GM12891 (cell line): Measurements from ENCODE around the gene OR7D4. TPM values are rescaled to one million over a fixed set of nuclear protein-coding genes. Genes with fewer than 3 reads are reported as not detected.
A peak's percentile ranks its signal among the peaks of the same experiment; 100 is the strongest.
"Not testable (repeated sequence)": the region's sequence is repeated elsewhere in the genome, so short reads cannot be mapped to it uniquely, and the experiment has no call there.

Experiments
- DNase-seq: peaks from one replicate; pipeline ENCODE4 v3.0.0; 2011; ENCODE audit warnings: low spot score; ENCODE audit not compliant: insufficient read length
- FAIRE-seq: peaks from 2 replicates; lab custom pipeline; 2011; peaks lifted over from hg19 to GRCh38; lab: Jason Lieb, UNC
- PAX5 ChIP-seq: IDR thresholded peaks from 2 replicates; pipeline ENCODE4 v1.6.1; 2011; ENCODE audit warnings: low read length, moderate library complexity, mild to moderate bottlenecking; ENCODE audit not compliant: insufficient read depth, severe bottlenecking
- POLR2A ChIP-seq: IDR thresholded peaks from 2 replicates; pipeline ENCODE4 v1.6.1; 2011; ENCODE audit warnings: low read depth, low read length, control low read depth
- POLR2AphosphoS5 ChIP-seq: IDR thresholded peaks from 2 replicates; pipeline ENCODE4 v1.6.1; 2011; ENCODE audit warnings: low read depth, low read length, control low read depth
- POU2F2 ChIP-seq: IDR thresholded peaks from 2 replicates; pipeline ENCODE4 v1.6.1; 2011; ENCODE audit warnings: low read depth, mild to moderate bottlenecking, control low read depth, low read length, moderate library complexity
- SPI1 ChIP-seq: IDR thresholded peaks from 2 replicates; pipeline ENCODE4 v1.6.1; 2011; ENCODE audit warnings: low read depth, low read length, control low read depth
- TAF1 ChIP-seq: IDR thresholded peaks from 2 replicates; pipeline ENCODE4 v1.6.1; 2011; ENCODE audit warnings: low read depth, low read length, control low read depth
- polyA plus RNA-seq: library from polyadenylated mRNA; unstranded; fragments of >200 nt; gene quantifications from one replicate; pipeline ENCODE4 v1.2.1, GENCODE V29; 2012; ENCODE audit warnings: low read depth, missing spikeins, inconsistent platforms; ENCODE audit not compliant: missing spikeins

Gene OR7D4
- not detected for polyA plus RNA-seq

GRCh38 chr19:9219489-9219888 lies at the start of gene OR7D4:
Gene OR7D4 (minus strand): TSS chr19:9219589. CDS start chr19:9214837, 4,752 bp downstream.
- TF ChIP-seq TAF1 (no peak), POU2F2 (no peak), POLR2AphosphoS5 (no peak), PAX5 (no peak), SPI1 (no peak)
- FAIRE-seq = no peak

GRCh38 chr19:9251236-9251635 lies 31.8 kb upstream of the OR7D4 start:
- TF ChIP-seq SPI1 = no peak
- TF ChIP-seq POLR2A = no peak
- TF ChIP-seq POU2F2 = no peak
- no peak for TF ChIP-seq PAX5
- no peak for TF ChIP-seq TAF1
- no peak for TF ChIP-seq POLR2AphosphoS5
- FAIRE-seq (no peak), DNase-seq (no peak)

More at GRCh38 chr19:9219489-9219888, at the start of gene OR7D4:
- no peak for DNase-seq

DNA sequence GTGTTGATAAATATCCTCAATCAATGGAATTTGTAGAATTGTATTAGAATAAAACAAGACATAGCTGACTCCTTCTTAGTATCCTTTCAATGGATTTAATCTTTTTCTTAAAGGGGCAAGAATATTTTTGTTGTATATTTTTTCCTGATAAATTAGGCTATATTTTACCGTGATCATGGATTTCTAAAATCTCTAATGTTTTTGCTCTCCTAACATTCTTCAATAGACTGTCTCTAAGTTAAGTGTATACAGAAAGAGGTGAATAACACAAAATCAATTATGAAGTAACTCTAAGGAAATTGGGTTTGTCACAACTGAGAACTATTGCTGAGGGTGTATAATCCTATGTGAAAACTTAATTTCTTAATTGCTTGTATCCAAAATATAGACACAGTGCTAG lies 31.2 kb upstream of the OR7D4 start, which contains the start of gene OR7E24:
Gene OR7E24 (plus strand): TSS at position 301 of the 400 bp plus-strand sequence. CDS start 114 bp downstream, outside the sequence.
- FAIRE-seq (no peak), DNase-seq (no peak)
- TF ChIP-seq POU2F2 (no peak), TAF1 (no peak), SPI1 (no peak), PAX5 (no peak), POLR2A (no peak), POLR2AphosphoS5 (no peak)

GRCh38 chr19:9205501-9206113 lies 13.8 kb downstream of the OR7D4 start:
- DNase-seq = peak; percentile 25
- no peak for TF ChIP-seq TAF1
- TF ChIP-seq PAX5 = no peak
- no peak for TF ChIP-seq POU2F2
- peak; percentile 90 for FAIRE-seq

GRCh38 chr19:9198044-9198443 lies 21.3 kb downstream of the OR7D4 start:
- DNase-seq, FAIRE-seq: not testable (repeated sequence)

GRCh38 chr19:9189535-9189934 lies 29.9 kb downstream of the OR7D4 start:
- TF ChIP-seq POLR2AphosphoS5 = no peak
- FAIRE-seq = no peak
- no peak for DNase-seq

- DNase-seq (no peak), FAIRE-seq (no peak)
- TF ChIP-seq TAF1 = no peak
These were observed 32.2 kb downstream of the OR7D4 start for GRCh38 chr19:9187191-9187590.

GRCh38 chr19:9183000-9183399 lies 36.4 kb downstream of the OR7D4 start:
- FAIRE-seq = no peak
- no peak for TF ChIP-seq POLR2A
- TF ChIP-seq POLR2AphosphoS5 = no peak
- no peak for TF ChIP-seq PAX5
- TF ChIP-seq POU2F2 = no peak
- no peak for TF ChIP-seq TAF1
- no peak for TF ChIP-seq SPI1

GRCh38 chr19:9178901-9179300 lies 40.5 kb downstream of the OR7D4 start, which contains the start of gene OR7D2:
Gene OR7D2 (plus strand): TSS chr19:9178979. CDS start chr19:9185782, 6,803 bp downstream.
- FAIRE-seq (no peak), DNase-seq (no peak)
- no peak for TF ChIP-seq TAF1
- TF ChIP-seq PAX5 = no peak
- TF ChIP-seq POLR2A = no peak
- TF ChIP-seq SPI1 = no peak
- TF ChIP-seq POLR2AphosphoS5 = no peak
- TF ChIP-seq POU2F2 = no peak

More at GRCh38 chr19:9183000-9183399, 36.4 kb downstream of the OR7D4 start:
- DNase-seq = no peak

DNA sequence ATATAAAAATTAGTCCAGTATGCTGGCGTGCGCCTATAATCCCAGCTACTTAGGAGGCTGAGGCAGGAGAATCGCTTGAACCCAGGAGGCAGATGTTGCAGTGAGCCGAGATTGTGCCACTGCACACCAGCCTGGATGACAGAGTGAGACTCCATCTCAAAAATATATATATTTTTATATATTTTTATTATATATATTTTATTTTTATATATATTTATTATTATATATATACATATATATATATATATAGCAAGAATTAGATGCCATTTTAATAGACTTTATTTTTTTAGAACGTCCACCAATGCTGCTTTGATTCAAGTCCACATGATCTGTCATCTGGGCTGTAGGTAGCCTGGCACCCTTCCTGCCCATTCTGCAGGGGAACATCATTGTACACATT lies 44.1 kb downstream of the OR7D4 start:
- no peak for FAIRE-seq
- no peak for DNase-seq
- no peak for TF ChIP-seq PAX5
- no peak for TF ChIP-seq POLR2AphosphoS5
- no peak for TF ChIP-seq POU2F2
- TF ChIP-seq SPI1 = no peak
- TF ChIP-seq TAF1 = no peak
- TF ChIP-seq POLR2A = no peak

DNA sequence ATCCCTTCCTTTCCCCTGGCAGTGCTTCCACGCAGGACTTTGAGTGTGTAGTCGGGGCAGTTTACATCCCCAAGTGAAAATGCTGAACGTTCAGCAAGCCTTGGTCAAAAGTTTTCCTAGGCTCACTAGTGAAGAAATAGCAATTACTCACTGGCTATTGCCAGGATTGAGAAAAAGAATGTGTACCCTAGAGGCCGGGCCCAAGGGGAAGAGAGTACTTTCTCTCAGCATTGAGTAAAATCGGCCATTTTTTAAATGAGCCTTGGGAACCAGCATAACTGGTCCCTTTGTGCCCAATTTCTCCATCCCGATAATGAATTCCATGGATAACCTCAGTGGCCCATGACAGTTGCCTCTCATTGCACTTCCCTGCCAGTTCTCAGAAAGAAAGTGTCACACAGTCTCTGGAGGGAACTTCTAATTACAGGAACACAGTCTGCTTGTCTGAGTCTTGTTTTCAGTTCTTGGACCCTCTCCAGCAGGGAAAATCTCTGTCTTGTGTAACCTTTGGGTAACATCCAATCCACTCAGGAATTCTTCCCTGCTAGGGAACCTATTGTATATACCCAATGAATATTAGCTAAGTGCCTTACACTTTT lies 47.9 kb downstream of the OR7D4 start:
- FAIRE-seq = no peak
- TF ChIP-seq POLR2A = no peak
- no peak for TF ChIP-seq SPI1
- TF ChIP-seq TAF1 = no peak
- no peak for TF ChIP-seq PAX5
- no peak for TF ChIP-seq POLR2AphosphoS5
- no peak for TF ChIP-seq POU2F2
- DNase-seq = no peak

DNA sequence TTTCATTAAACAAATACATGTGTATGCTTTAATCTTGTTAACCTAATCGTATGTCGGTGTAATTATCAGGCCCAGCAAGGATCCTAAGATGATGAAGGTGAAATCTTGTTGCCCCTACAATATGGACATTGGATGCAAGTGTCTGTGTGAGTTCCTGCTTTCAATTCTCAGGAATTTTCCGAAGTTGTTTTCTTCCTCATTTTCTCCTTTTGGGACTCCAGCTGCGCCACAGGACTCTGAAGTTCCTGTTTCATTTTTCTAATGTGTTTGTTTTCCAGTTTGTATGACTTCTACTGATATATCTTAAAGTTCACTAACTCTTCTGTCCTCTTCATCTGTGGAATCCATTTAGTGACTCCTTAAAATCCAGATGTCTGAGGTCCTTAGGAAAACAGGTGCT lies 52.5 kb downstream of the OR7D4 start:
- FAIRE-seq (no peak), DNase-seq (no peak)
- no peak for TF ChIP-seq TAF1
- TF ChIP-seq POLR2AphosphoS5 = no peak
- TF ChIP-seq SPI1 = no peak
- TF ChIP-seq POU2F2 = no peak
- no peak for TF ChIP-seq POLR2A
- TF ChIP-seq PAX5 = no peak
